T1000 (cell line): ENCODE results near the gene ZNF512B.
"Not testable (repeated sequence)": the region's sequence is repeated elsewhere in the genome, so short reads cannot be mapped to it uniquely, and the experiment has no call there.

Experiments
- DNase-seq: peaks from one replicate; lab custom pipeline; 2025; ENCODE audit warnings: mixed read lengths; lab: John Stamatoyannopoulos, UW

Gene ZNF512B

DNA sequence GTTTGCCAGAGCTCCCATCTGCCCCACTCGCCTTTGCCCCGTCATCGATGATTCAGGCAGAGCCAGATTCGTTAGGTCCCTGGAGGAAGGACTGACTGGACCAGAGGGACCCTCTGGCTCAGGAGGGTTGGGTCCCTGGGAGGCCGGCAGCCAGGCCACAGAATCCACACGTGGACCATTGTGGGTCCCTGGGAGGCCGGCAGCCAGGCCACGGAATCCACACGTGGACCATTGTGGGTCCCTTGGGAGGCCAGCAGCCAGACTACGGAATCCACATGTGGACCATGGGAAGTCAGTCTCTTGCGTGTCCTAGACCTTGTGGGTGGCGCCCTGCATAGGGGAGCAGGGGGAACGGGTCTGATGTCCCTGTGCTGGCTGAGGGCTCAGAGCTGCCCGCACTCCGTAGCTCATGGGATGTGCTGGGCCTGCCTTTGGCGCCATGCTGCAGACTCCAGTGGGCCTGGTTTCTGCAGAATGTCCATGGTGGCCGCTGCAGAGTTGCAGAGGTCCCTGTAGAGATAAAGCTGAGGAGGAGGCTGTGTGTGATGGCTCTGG lies 37.0 kb downstream of the ZNF512B start:
- no peak for DNase-seq

DNA sequence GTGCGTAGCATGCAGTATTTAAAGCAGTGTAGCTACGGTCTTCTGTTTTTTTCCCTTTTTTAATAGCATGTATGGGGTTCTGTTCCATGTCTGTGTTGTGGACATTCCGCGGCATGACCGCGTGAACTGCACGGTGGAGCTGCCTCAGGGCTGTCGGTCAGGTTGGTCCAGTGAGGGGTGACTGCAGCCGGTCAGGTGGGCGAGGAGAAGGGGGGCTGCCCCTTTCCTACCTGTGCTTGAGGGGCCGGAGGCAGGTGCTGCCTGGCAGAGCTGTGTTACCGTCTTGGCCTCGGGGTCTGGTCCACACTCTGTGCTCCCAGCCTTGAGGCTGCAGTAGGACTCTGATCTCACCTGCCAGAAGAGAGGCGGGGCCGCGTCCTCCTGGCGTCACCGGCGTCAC lies 38.0 kb downstream of the ZNF512B start:
- no peak for DNase-seq

DNA sequence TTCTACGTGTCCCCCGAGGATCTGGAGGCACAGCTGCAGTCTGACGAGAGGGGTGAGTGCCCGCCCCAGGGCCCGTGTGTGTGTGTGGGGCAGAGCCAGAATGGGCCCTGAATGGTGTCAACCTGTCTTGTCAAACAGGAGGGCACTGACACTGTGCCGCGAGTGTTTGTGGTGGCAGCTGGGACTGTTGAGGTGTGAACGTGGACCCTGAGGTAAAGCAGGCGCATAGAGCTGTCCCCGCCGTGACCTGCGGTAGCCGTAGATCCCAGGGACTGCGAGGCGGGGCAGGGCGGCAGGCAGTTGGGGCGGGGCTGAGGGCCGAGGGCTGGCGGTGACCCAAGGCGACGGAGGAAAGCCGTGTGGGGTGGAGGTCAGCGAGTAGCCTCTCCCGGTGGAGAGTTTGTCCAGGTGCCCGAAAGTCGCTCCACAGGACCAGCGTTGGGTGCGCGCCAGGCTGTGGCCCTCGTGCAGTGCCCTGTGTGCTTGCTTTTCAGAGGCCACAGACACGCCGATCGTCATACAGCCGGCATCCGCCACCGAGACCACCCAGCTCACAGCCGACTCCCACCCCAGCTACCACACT lies 38.7 kb downstream of the ZNF512B start:
- no peak for DNase-seq

DNA sequence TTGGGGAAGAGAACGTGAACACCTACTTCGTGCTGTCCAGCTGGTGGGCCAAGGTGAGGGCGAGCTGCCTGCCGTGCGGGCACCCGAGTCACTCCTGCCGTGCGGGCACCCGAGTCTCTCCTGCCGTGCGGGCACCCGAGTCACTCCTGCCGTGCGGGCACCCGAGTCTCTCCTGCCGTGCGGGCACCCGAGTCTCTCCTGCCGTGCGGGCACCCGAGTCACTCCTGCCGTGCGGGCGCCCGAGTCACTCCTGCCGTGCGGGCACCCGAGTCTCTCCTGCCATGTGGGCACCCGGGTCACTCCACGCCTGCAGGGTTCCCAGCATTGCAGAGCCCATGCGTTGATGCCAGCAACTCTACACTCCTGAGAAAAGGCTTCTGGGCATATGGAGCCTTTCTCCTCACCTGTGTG lies 40.3 kb downstream of the ZNF512B start:
- not testable (repeated sequence) for DNase-seq

DNA sequence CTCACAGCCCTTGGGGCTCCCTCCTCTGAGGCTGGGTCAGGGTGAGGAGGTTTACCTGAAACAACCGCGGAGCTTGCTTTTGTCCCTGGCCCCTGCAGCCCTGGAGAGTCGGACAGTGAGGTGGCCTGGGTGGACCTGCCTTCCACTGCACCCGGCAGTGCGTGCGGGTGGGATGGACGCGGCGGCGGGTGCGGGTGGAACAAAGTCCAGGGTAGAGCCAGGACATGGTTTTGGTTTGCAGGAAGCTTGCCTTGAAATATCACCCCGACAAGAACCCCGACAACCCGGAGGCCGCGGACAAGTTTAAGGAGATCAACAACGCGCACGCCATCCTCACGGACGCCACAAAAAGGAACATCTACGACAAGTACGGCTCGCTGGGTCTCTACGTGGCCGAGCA lies 40.7 kb downstream of the ZNF512B start:
- no peak for DNase-seq

DNA sequence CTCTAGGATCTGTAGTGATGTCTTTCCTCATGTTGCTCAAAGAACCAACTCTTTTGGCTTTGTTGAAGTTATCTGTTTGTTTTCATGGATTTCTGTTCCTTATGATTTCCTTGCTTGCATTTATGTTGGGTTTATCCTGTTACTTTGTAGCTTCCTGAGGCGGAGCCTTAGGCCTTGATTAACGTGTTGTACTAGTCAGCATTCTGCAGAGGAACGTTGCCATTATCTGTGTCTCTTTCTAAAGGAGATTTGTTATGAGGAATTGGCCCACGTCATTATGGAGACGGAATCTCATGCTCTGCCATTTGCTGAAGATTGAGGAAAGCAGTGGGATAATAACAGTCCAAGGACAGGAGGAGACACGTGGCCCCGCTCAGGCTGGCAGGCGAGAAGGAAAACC lies 43.4 kb downstream of the ZNF512B start:
- no peak for DNase-seq

DNA sequence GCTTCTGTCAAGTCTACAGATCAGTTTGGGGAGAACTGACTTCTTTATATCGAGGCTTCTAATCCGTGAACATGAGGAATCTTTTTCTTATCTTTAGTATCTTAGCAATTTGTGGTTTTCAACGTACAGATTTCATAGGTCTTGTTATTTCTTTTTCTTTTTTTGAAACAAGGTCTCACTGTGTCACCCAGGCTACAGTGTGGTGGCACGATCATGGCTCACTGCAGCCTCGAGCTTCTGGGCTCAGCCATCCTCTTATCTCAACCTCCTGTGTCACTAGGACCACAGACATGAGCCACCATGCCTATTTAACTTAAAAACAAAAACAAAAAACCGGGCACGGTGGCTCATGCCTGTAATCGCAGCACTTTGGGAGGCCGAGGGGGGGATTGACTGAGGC lies 45.5 kb downstream of the ZNF512B start:
- no peak for DNase-seq

DNA sequence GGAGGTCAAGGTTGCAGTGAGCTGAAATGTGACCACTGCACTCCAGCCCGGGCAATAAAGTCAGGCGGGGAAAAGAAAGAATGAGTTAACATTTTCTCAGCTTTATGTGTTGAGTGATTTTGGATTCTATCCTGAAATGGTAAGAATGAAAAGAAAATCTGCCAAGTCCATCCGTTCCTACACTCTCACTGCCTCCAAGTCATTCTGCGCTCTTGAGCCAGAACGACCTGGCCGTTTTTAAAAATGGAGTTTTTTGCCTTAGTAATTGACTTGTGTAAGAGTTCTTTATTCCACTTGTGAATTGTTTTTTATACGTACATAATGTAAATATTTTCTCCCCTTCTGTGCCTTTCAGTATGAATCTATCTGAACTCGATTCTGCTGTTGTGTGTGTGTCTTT lies 46.1 kb downstream of the ZNF512B start:
- DNase-seq = no peak

DNA sequence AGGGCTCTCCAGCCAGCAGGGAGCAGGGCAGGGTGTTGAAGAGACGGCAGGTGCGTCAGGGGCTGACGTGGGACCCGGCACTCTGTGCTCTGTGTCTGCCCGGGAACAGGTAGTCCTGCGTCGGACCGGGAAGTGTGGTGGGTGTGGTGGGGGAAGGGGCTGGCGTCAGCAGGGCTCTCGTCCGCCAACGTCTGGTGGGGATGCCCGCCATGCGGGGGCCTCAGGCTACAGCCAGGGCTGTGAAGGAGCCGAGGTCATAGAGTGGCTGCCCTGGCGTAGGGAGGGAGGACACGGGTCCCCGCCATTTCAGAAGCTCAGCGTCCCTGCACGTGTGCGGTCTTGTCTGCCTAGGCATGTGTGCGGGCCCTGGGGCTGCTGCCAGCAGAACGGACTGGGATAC lies 49.5 kb downstream of the ZNF512B start:
- DNase-seq = no peak

DNA sequence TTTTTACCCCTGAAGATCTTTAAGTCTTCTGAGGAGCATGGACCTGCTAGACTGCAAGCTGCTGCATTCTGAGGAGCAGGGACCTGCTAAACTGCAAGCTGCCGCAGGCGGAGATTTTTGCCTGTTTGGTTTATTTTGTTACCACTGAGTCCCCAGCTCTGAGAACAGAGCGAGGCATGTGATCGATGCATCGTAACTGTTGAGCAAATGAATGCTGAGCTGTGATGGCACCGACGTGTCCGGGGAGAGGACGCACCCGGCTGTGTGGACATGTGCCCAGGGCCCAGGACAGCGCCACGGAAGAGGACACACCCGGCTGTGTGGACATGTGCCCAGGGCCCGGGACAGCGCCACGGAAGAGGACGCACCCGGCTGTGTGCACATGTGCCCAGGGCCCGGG lies 50.6 kb downstream of the ZNF512B start:
- no peak for DNase-seq

DNA sequence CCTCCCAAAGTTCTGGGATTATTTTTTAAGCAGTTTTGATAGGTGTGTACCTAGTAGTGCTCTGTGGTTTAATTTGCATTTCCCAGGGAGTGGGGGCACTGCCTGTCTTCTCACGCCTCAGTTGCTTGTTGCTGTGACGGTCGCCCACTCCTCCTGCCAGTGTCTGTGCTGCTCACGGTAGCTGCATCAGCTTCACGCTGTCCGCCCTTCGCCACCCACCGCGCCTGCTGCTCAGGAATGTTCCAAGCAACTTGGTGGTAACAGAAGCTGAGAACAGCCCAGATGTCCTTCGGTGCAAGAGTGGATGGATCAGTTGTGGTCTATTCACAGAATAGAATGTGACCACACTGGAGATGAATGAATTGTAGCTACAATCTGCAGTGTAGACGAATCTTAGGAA lies 51.9 kb downstream of the ZNF512B start:
- no peak for DNase-seq

DNA sequence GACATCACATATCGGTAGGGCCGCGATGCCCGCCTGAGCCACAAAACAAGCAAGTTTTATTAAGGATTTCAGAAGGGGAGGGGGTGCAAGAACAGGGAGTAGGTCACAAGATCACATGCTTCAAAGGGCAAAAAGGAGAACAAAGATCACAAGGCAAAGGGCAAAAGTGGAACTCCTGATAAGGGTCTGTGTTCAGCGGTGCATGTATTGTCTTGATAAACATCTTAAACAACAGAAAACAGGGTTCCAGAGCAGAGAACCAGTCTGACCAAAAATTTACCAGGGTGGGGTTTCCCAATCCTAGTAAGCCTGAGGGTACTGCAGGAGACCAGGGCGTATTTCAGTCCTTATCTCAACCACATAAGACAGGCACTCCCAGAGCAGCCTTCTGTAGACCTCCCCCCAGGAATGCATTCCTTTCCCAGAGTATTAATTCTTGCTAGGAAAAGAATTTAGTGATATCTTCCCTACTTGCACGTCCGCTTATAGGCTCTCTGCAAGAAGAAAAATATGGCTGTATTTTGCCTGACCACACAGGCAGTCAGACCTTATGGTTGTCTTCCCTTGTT lies 53.3 kb downstream of the ZNF512B start:
- not testable (repeated sequence) for DNase-seq

DNA sequence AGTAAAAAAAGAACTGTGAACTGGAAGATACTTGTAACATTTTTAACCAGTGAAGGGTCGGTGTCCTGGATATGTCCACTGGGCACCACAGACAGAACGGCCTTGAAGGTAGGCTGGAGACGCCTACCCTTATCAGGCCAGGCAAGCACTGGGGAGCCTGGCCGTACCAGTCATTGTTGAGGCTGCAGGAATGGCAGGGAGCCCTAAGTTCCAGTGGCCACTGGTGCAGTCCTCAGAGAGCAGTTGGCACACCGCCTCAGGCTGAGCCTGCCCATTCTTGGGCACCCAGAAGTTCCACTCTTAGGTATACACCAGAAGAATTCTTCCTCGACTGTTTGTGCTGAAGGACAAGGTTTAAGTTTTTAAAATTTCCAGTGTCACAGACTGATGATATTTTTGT lies 54.3 kb downstream of the ZNF512B start:
- no peak for DNase-seq

DNA sequence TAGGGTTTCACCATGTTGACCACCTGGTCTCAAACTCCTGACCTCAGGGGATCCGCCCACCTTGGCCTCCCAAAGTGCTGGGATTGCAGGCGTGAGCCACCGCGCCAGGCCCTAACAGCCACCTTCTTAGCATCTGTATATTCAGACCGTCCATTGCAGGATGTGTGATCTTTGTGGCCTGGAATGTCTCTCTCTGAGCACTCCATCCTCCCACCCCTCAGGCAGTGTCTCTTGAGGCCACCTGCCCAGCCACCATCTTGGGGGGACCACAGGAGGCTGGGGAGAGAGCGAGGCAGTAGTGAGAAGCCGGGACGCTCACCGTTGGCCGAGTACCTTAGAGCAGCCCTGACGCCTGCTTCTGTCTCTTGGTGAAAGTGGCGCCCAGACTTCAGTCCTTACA lies 56.0 kb downstream of the ZNF512B start:
- DNase-seq = no peak

DNA sequence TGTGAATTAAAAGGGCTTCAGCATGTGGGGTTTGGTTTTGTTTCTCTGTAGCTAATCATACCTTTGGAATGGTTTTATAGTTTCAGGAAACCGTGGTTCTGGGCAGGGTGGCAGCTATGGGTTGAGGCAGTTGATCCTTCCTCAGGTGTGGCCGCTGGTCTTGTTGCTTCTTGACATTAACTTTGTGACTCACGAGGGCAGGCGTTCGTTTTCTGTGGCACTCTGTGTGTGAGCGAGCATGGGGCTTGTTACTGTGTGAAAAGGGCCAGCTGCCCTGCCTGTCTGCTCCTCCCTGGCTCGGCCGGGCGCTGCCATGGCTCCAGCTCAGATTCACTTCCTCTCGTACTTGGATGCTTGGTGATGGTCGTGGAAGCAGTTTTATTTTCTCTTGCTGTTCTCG lies 58.6 kb downstream of the ZNF512B start:
- no peak for DNase-seq

DNA sequence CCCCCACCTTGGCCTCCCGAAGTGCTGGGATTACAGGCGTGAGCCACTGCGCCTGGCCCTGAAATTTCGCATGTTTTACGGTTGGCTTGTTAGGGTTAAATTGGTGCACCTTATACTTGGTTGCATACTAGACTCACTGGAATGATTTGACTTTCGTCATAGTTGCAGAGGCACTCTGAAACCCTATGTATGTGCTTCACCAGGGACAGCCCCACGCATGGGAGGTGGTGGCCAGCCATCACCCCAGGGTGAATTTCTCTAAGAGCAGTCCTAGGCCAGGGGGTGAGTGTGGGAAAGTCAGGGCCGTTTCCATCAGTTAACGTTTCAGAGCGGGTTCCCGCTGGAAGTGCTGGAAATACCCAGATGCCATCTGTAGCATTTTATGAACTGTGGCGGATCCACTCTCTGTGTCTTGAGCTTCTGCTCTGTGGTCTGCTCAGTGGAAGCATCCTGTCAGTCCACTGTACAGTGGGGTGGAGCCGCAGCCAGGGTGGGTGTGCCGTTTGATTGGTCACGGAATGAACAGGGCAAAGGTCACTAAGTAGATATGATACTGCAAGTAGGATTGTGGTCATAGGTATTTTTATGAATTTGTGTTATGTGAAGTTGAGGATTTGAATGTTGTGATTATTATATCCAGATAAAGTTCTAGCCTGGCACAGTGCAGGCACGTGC lies 61.6 kb downstream of the ZNF512B start:
- no peak for DNase-seq
